HCT116 (cell line): ENCODE measurements around the gene SLC25A36. TPM values are rescaled to one million over a fixed set of nuclear protein-coding genes. Genes with fewer than 3 reads are reported as not detected.

Experiments
- ATAC-seq: fragments of 200-7000 bp; cut with Tn5 transposase; 2 replicates; pipeline ENCODE4 v1.9.1; 2020; ENCODE audit warnings: mild to moderate bottlenecking, moderate library complexity
- BruUV-seq: library from RNA; stranded (reverse); fragments of 400-500 nt; replicated peaks from 2 replicates; lab custom pipeline; 2021; lab: Mats Ljungman, UMichigan
- CTCF ChIA-PET: fragments of 300-600 bp; sonication (Branson Sonifier 250); formaldehyde crosslinking; loops from one replicate; lab custom pipeline; 2021; ENCODE audit warnings: antibody characterized with exemption; lab: Charles Lee
- POLR2A ChIA-PET: fragments of 300-600, 350-600 bp; sonication (Branson Sonifier 250); formaldehyde crosslinking; loops from one replicate; lab custom pipeline; 2021; ENCODE audit warnings: antibody characterized with exemption; lab: Charles Lee
- RAD21 ChIA-PET, 2 experiments: fragments of 300-600 bp; sonication (Branson Sonifier 250); formaldehyde crosslinking; loops; one replicate each; lab custom pipeline; 2023; ENCODE audit warnings: low total read pairs in 2 of 2; ENCODE audit not compliant: uncharacterized antibody in 2 of 2, unreplicated experiment in 2 of 2, low non-redundant PET in 1 of 2; lab: Charles Lee
- DNase-seq: peaks from one replicate; pipeline ENCODE4 v3.0.0-alpha.2; 2010; ENCODE audit warnings: low read depth, low spot score
- H2AFZ ChIP-seq: fragments of 200-600 bp; shearing (Covaris generic), sonication (generic); 2 replicates; pipeline ENCODE4 v1.6.1; 2017; ENCODE audit warnings: low read depth, mixed run types, mixed read lengths, antibody characterized with exemption, low read length; ENCODE audit not compliant: poor library complexity, severe bottlenecking
- H3K27ac ChIP-seq: 2 replicates; pipeline ENCODE4 v1.5.1; 2012; ENCODE audit warnings: low read depth, low read length
- H3K27me3 ChIP-seq: fragments of 200-600 bp; sonication (generic); 2 replicates; pipeline ENCODE4 v1.6.1; 2016; ENCODE audit warnings: mixed run types, low read length, mixed read lengths; ENCODE audit not compliant: insufficient read depth
- H3K36me3 ChIP-seq, 2 experiments: fragments of 200-500 bp in 1 of 2; fragments of 200-600 bp in 1 of 2; sonication (Bioruptor generic) in 1 of 2; sonication (generic) in 1 of 2; 2 replicates each; pipeline versions ENCODE4 v1.5.1 to v1.6.1; 2014 to 2016; ENCODE audit warnings: low read length in 2 of 2, inconsistent platforms in 1 of 2, mixed read lengths in 1 of 2, mixed run types in 1 of 2; ENCODE audit not compliant: insufficient read depth in 2 of 2, control insufficient read depth in 1 of 2
- H3K4me1 ChIP-seq, 2 experiments: fragments of 200-600 bp in 1 of 2; sonication (generic) in 1 of 2; 2 replicates each; pipeline versions ENCODE4 v1.5.1 to v1.6.1; 2012 to 2017; ENCODE audit warnings: low read length in 2 of 2, inconsistent platforms in 1 of 2, mild to moderate bottlenecking in 1 of 2, mixed read lengths in 1 of 2, mixed run types in 1 of 2, moderate library complexity in 1 of 2; ENCODE audit not compliant: insufficient read depth in 2 of 2, control insufficient read depth in 1 of 2
- H3K4me2 ChIP-seq: fragments of 200-600 bp; sonication (generic); 2 replicates; pipeline ENCODE4 v1.6.1; 2017; ENCODE audit warnings: mixed run types, low read length, mixed read lengths
- H3K4me3 ChIP-seq, 2 experiments: fragments of 200-600 bp in 1 of 2; sonication (generic) in 1 of 2; replicated peaks in 1 of 2; 2 replicates each; pipeline ENCODE4 v1.5.1; 2011 to 2016; ENCODE audit warnings: low read length in 2 of 2, control low read depth in 1 of 2, low read depth in 1 of 2, mild to moderate bottlenecking in 1 of 2, mixed read lengths in 1 of 2, mixed run types in 1 of 2
- H3K79me2 ChIP-seq: fragments of 200-600 bp; sonication (generic); 2 replicates; pipeline ENCODE4 v1.6.1; 2017; ENCODE audit warnings: mild to moderate bottlenecking, mixed run types, low read length, moderate library complexity, mixed read lengths; ENCODE audit not compliant: insufficient read depth
- H3K9ac ChIP-seq: fragments of 200-600 bp; sonication (generic); 2 replicates; pipeline ENCODE4 v1.6.1; 2016; ENCODE audit warnings: low read length, mixed read lengths
- H3K9me2 ChIP-seq: fragments of 200-600 bp; sonication (generic), shearing (Covaris generic); 2 replicates; pipeline ENCODE4 v1.6.1; 2017; ENCODE audit warnings: mixed run types, mild to moderate bottlenecking, moderate library complexity; ENCODE audit not compliant: insufficient read depth
- H3K9me3 ChIP-seq, 2 experiments: fragments of 200-500 bp in 1 of 2; fragments of 200-600 bp in 1 of 2; sonication (Bioruptor generic) in 1 of 2; sonication (generic) in 1 of 2; 2 replicates each; pipeline ENCODE4 v1.6.1; 2014 to 2017; ENCODE audit warnings: low read length in 2 of 2, mixed read lengths in 2 of 2, inconsistent platforms in 1 of 2, low read depth in 1 of 2, mild to moderate bottlenecking in 1 of 2, mixed run types in 1 of 2, moderate library complexity in 1 of 2; ENCODE audit not compliant: control insufficient read depth in 1 of 2, insufficient read depth in 1 of 2
- H4K20me1 ChIP-seq: fragments of 200-600 bp; sonication (generic), shearing (Covaris generic); 2 replicates; pipeline ENCODE4 v1.6.1; 2017; ENCODE audit warnings: mixed run types, mild to moderate bottlenecking, moderate library complexity; ENCODE audit not compliant: insufficient read depth
- CBX3 ChIP-seq: IDR thresholded peaks from 2 replicates; pipeline ENCODE4 v1.6.1; 2012; ENCODE audit warnings: low read depth
- CEBPB ChIP-seq: IDR thresholded peaks from 2 replicates; pipeline ENCODE4 v1.6.1; 2012; ENCODE audit warnings: low read depth
- EGR1 ChIP-seq: IDR thresholded peaks from 2 replicates; pipeline ENCODE4 v1.6.1; 2012; ENCODE audit warnings: low read depth
- ELF1 ChIP-seq: IDR thresholded peaks from 2 replicates; pipeline ENCODE4 v1.6.1; 2012; ENCODE audit warnings: low read depth, borderline replicate concordance
- EZH2phosphoT487 ChIP-seq: fragments of 200-600 bp; IDR thresholded peaks from 2 replicates; pipeline ENCODE4 v1.6.1; 2018; ENCODE audit warnings: antibody characterized with exemption, borderline replicate concordance
- JUND ChIP-seq: IDR thresholded peaks from 2 replicates; pipeline ENCODE4 v1.6.1; 2012
- POLR2A ChIP-seq: IDR thresholded peaks from 2 replicates; pipeline ENCODE4 v1.7.0; 2011; ENCODE audit warnings: borderline replicate concordance; ENCODE audit not compliant: insufficient read depth, insufficient read length; ENCODE audit errors: extremely low read depth
- POLR2AphosphoS5 ChIP-seq: IDR thresholded peaks from 2 replicates; pipeline ENCODE4 v1.6.1; 2011; ENCODE audit warnings: mild to moderate bottlenecking, low read depth, low read length, moderate library complexity
- SIN3A ChIP-seq: IDR thresholded peaks from 2 replicates; pipeline ENCODE4 v1.6.1; 2012; ENCODE audit warnings: low read depth
- SRF ChIP-seq: IDR thresholded peaks from 2 replicates; pipeline ENCODE4 v1.6.1; 2012; ENCODE audit warnings: low read depth
- YY1 ChIP-seq: IDR thresholded peaks from 2 replicates; pipeline ENCODE4 v1.6.1; 2011; ENCODE audit warnings: low read length, low read depth, moderate library complexity, mild to moderate bottlenecking; ENCODE audit not compliant: insufficient replicate concordance; ENCODE audit errors: extremely low read depth
- ZFX ChIP-seq: fragments of 450-650 bp; IDR thresholded peaks from 2 replicates; pipeline ENCODE4 v1.6.1; 2017
- ZNF274 ChIP-seq: fragments of 200-500 bp; sonication (Bioruptor generic); IDR thresholded peaks from 2 replicates; pipeline ENCODE4 v1.6.1; 2014; ENCODE audit warnings: mild to moderate bottlenecking, low read depth, low read length, inconsistent platforms
- intact Hi-C: fragments of 100-400 bp; cut with micrococcal nuclease; formaldehyde crosslinking; loops from 2 replicates; pipeline ENCODE4 v1.10.0; 2022
- total RNA-seq: library from RNA; stranded (reverse); gene quantifications from one replicate; pipeline ENCODE4 v1.2.1, GENCODE V29; 2021; ENCODE audit not compliant: unreplicated experiment
- TF ChIP-seq, protein P1 (sequence below): IDR thresholded peaks from 2 replicates; pipeline ENCODE4 v1.6.1; 2011; ENCODE audit warnings: mild to moderate bottlenecking, low read length, moderate library complexity; ENCODE audit not compliant: insufficient replicate concordance; ENCODE audit errors: extremely low read depth
- TF ChIP-seq, protein P2 (sequence below): IDR thresholded peaks from 2 replicates; pipeline ENCODE4 v1.6.1; 2012; ENCODE audit warnings: low read depth

The SLC25A36 gene
- total RNA-seq, 1 experiment from 2014 or later = 81.2 TPM

DNA sequence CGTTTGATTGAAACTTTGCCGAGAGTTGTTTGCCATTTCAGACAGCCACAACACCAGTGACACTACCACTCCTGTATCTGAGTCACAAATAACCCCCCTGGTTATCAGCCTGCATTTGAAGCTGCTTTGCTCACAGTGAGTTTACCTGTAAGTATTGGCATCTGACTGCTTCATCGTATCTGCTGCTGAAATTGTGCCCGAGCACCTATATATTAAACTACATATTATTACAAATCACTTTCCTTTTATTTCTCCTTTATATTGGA lies 70.3 kb downstream of the SLC25A36 start:
- Histone ChIP-seq H3K9me2 (no peaks in the 10 kb centered on the region), H3K4me1 (peaks cover 0 to 7% of the 10 kb centered on the region in 2 experiments; a peak in 1 of 4 replicates), H3K9ac (no peak overlapping the region), H3K27ac (no peak overlapping the region), H3K27me3 (no peaks in the 10 kb centered on the region), H4K20me1 (no peaks in the 10 kb centered on the region), H3K4me3 (no peak overlapping the region), H3K4me2 (peak overlapping the region; percentile 35), H3K36me3 (no peaks in the 10 kb centered on the region), H3K9me3 (no peaks in the 10 kb centered on the region), H2AFZ (peak overlapping the region; percentile 29), H3K79me2 (no peaks in the 10 kb centered on the region)
- BruUV-seq = no TSS peak
- ChIA-PET POLR2A (no interaction called here), CTCF (interaction anchor here (1.2 to 1.7 kb wide), 4 partner anchors 10 to 103 kb away, joined by 3 to 7 read pairs (median 5); no protein-coding TSS in a partner anchor), RAD21 (no interaction called here)
- no peak for TF ChIP-seq JUND
- TF ChIP-seq POLR2A = no peak
- no peak for TF ChIP-seq SIN3A
- no peak for TF ChIP-seq EGR1
- TF ChIP-seq, protein P1, sequence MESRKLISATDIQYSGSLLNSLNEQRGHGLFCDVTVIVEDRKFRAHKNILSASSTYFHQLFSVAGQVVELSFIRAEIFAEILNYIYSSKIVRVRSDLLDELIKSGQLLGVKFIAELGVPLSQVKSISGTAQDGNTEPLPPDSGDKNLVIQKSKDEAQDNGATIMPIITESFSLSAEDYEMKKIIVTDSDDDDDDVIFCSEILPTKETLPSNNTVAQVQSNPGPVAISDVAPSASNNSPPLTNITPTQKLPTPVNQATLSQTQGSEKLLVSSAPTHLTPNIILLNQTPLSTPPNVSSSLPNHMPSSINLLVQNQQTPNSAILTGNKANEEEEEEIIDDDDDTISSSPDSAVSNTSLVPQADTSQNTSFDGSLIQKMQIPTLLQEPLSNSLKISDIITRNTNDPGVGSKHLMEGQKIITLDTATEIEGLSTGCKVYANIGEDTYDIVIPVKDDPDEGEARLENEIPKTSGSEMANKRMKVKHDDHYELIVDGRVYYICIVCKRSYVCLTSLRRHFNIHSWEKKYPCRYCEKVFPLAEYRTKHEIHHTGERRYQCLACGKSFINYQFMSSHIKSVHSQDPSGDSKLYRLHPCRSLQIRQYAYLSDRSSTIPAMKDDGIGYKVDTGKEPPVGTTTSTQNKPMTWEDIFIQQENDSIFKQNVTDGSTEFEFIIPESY = no peak
- TF ChIP-seq SRF = no peak
- no peak for TF ChIP-seq ZFX
- TF ChIP-seq ZNF274 = no peak
- no peak for TF ChIP-seq ELF1
- no peak for TF ChIP-seq CEBPB
- TF ChIP-seq CBX3 = no peak
- TF ChIP-seq POLR2AphosphoS5 = no peak
- TF ChIP-seq, protein P2, sequence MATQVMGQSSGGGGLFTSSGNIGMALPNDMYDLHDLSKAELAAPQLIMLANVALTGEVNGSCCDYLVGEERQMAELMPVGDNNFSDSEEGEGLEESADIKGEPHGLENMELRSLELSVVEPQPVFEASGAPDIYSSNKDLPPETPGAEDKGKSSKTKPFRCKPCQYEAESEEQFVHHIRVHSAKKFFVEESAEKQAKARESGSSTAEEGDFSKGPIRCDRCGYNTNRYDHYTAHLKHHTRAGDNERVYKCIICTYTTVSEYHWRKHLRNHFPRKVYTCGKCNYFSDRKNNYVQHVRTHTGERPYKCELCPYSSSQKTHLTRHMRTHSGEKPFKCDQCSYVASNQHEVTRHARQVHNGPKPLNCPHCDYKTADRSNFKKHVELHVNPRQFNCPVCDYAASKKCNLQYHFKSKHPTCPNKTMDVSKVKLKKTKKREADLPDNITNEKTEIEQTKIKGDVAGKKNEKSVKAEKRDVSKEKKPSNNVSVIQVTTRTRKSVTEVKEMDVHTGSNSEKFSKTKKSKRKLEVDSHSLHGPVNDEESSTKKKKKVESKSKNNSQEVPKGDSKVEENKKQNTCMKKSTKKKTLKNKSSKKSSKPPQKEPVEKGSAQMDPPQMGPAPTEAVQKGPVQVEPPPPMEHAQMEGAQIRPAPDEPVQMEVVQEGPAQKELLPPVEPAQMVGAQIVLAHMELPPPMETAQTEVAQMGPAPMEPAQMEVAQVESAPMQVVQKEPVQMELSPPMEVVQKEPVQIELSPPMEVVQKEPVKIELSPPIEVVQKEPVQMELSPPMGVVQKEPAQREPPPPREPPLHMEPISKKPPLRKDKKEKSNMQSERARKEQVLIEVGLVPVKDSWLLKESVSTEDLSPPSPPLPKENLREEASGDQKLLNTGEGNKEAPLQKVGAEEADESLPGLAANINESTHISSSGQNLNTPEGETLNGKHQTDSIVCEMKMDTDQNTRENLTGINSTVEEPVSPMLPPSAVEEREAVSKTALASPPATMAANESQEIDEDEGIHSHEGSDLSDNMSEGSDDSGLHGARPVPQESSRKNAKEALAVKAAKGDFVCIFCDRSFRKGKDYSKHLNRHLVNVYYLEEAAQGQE = no peak
- TF ChIP-seq YY1 = no peak
- TF ChIP-seq EZH2phosphoT487 = no peak
- ATAC-seq (0 out of 2 replicates have a peak, but pooled peaks have one; percentile 13), DNase-seq (no peak)
- intact Hi-C loops = loop anchor here (1.0 to 5.0 kb wide), 2 partner anchors 180 to 265 kb away; no protein-coding TSS in a partner anchor
